Adipocyte (in vitro differentiated cells): ENCODE measurements around the gene HPSE2.

Experiments used
- DNase-seq: peaks from one replicate; pipeline ENCODE4 v3.0.0-alpha.2; 2015; ENCODE audit warnings: low read depth
- H3K27me3 ChIP-seq: replicated peaks from 2 replicates; pipeline ENCODE4 v1.7.0; 2013; ENCODE audit warnings: mild to moderate bottlenecking, low read length, moderate library complexity; ENCODE audit not compliant: control insufficient read depth, insufficient read depth
- H3K36me3 ChIP-seq: 2 replicates; pipeline ENCODE4 v1.7.0; 2013; ENCODE audit warnings: low read length, mild to moderate bottlenecking, moderate library complexity; ENCODE audit not compliant: control insufficient read depth, insufficient read depth, severe bottlenecking
- H3K4me1 ChIP-seq: 2 replicates; pipeline ENCODE4 v1.7.0; 2013; ENCODE audit warnings: mild to moderate bottlenecking, low read length, moderate library complexity; ENCODE audit not compliant: control insufficient read depth, insufficient read depth
- H3K4me3 ChIP-seq: 2 replicates; pipeline ENCODE4 v1.7.0; 2013; ENCODE audit warnings: mild to moderate bottlenecking, low read length, moderate library complexity
- H3K9ac ChIP-seq: 2 replicates; pipeline ENCODE4 v1.7.0; 2013; ENCODE audit warnings: mild to moderate bottlenecking, low read length, moderate library complexity
- H3K9me3 ChIP-seq: 2 replicates; pipeline ENCODE4 v1.7.0; 2013; ENCODE audit warnings: mild to moderate bottlenecking, low read length, moderate library complexity; ENCODE audit not compliant: control insufficient read depth

Gene HPSE2

DNA sequence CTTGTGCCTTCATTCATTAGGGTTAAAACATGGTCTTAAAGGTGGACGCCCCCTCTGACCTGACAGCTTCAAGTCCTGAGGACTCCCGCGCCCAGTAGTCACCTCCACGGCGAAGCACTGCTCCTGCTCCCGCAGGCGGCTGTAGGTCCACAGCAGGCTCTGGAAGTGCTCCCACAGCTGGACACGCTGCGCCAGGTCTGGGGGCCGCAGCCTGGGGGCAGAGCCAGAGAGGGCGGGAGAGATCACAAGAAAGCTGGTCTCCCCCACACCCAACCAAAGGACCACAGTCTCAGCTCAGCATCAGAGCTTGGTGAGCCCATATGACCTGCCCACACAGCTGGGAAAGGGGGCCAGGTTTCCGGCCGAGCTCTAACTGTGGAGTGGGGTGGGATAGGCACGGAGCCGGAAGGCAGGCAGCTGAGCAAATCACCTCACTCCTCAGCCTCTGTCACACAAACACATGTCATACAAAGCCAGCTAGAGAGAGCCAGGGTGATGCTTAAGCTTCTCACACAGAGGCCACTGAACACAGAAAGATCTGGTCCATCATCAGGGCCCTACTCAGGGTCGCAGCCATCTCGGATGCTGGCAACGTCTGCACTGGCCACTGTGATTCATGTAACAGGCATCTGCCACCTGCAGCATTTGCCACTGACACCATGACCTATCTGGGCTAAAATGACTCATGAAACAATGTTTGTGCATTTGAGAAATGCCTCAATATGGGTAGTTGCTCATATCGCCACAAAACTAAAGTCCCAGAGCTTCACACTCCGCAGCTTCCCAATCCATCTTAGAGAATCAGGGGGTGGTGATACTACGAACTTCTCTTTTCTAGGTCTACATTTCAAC lies 801.5 kb downstream of the HPSE2 start:
- Histone ChIP-seq H3K4me3 (no peak overlapping the region), H3K4me1 (no peaks in the 10 kb centered on the region), H3K27me3 (no peaks in the 10 kb centered on the region), H3K9ac (no peak overlapping the region), H3K9me3 (peaks cover 10% of the 10 kb centered on the region), H3K36me3 (peaks cover 79% of the 10 kb centered on the region)
- DNase-seq, result no peak

DNA sequence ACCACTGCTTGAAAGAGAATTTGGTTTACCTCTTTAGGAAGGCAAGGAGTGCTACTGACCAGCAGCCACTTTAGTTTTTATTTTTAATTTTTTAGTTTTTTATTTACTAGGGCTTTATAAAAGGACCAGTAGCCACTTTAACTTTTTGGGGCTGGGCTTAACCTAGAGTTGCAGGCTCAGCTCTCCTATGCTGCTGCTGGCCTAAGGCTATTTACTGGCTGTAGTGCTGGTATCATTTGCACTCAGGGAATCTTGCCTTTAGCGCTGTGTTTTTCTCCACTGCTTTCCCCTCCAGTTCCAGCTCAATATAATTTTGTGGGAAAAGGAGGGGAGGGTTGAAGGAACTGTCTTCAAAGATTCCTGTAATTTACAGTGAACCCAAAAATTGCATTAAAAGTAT lies 802.3 kb downstream of the HPSE2 start:
- Histone ChIP-seq H3K9me3 (peaks cover 10% of the 10 kb centered on the region), H3K9ac (no peak overlapping the region), H3K4me3 (no peak overlapping the region), H3K27me3 (no peaks in the 10 kb centered on the region), H3K36me3 (peaks cover 83% of the 10 kb centered on the region), H3K4me1 (no peaks in the 10 kb centered on the region)
- DNase-seq, result no peak

DNA sequence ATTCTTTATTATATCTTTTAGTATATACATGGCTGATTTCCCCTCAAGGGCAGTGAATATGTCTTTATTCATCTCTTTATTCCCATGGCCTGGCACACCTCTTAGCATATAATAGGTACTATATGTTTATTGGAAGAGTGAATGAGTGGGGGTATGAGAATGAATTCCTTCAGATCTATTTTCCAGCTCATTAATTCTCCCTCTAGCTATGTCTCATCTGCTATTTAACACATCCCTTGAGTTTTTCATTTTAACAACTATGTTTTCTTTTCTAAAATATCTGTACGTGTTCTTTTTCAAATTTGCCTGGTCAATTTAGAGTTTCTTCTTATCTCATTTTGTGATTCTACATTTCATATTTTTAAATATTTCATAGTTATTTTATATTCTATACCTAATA lies 803.3 kb downstream of the HPSE2 start:
- no peak overlapping the region for H3K9ac ChIP-seq
- no peaks in the 10 kb centered on the region for H3K27me3 ChIP-seq
- H3K36me3 ChIP-seq, result peaks cover 89% of the 10 kb centered on the region
- H3K4me1 ChIP-seq, result no peaks in the 10 kb centered on the region
- no peak for DNase-seq
- H3K4me3 ChIP-seq, result no peak overlapping the region
- peaks cover 10% of the 10 kb centered on the region for H3K9me3 ChIP-seq

DNA sequence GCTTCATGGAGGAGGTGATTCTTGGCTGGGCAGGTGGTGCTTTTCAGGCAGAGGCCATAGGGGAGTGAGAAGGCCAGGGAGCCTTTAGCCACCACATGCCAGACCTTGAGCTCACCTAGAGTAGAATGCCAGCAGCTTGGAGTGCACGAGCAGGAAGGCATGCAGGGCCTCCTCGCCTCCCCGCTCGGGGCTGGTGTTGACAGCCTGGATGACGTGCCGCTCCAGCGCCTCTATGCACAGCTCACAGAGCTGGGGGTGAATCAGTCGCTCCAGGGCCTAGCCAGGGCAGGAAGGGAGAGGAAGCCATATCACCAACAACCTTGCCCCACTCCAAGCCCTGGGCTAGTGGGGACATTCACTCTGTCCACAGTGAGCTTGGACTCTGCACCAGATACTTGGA lies 804.6 kb downstream of the HPSE2 start:
- peaks cover 10% of the 10 kb centered on the region for H3K9me3 ChIP-seq
- no peak overlapping the region for H3K4me3 ChIP-seq
- H3K9ac ChIP-seq, result no peak overlapping the region
- no peaks in the 10 kb centered on the region for H3K27me3 ChIP-seq
- no peak for DNase-seq
- peaks cover 94% of the 10 kb centered on the region for H3K36me3 ChIP-seq
- H3K4me1 ChIP-seq, result no peaks in the 10 kb centered on the region

DNA sequence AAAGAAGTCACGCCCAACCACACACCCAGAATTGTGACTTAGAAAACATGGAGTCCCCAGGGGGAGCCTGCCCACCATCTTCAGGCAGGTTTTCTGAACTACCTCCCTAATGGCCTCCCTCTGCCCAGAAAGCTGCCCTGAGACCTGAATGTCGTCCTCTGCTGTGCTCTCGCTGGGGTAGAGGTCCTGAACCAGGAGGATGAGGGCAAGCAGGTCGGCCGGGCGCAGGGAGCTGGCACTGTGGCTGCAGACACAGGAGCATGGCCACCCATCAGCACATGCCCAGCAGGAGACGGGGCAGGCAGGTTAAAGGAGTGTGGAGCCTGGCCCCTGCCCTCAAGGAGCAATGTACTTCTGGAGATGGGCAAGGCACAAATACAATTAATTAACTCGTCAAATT lies 805.2 kb downstream of the HPSE2 start:
- Histone ChIP-seq H3K9ac (no peak overlapping the region), H3K27me3 (no peaks in the 10 kb centered on the region), H3K4me1 (no peaks in the 10 kb centered on the region), H3K4me3 (no peak overlapping the region), H3K9me3 (peaks cover 10% of the 10 kb centered on the region), H3K36me3 (peaks cover 88% of the 10 kb centered on the region)
- no peak for DNase-seq

DNA sequence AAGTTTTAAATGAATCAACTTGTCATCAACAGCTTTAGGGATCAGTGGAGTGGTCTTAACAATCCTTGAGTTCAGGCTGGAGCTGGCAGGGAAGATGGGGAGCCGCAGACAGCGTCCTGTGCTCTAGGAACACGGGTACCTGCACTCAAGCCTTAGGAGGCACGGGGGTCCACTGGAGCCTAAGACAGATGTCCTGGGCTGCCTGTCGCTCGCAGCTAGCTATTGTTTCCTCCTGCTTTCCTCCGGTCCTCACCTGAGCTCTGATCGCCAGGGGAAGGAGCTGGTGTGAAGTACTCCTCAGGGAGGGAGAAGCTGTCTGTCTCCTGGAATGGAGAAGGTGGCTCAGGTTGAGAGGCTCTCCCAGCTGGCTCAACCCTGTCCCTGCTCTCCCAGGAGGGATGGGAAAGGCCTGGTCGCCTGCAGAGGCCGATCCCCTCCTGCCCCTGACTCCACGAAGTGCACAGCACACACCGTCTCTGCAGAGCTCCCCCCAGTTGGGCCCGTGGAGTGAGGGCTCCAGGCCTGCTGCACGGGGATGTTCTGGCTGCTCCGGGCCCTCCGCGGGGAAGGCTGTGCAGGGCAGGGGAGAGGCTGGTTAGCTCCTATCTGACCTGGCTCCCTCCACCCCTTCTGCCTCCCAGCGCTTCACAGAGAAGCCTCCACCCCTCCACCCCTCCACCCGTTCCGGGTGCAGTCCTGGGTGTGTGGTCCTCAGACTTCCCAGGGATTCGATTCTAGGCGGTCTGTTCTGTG lies 806.2 kb downstream of the HPSE2 start:
- peaks cover 10% of the 10 kb centered on the region for H3K9me3 ChIP-seq
- no peaks in the 10 kb centered on the region for H3K4me1 ChIP-seq
- H3K9ac ChIP-seq, result no peak overlapping the region
- H3K4me3 ChIP-seq, result no peak overlapping the region
- no peak for DNase-seq
- no peaks in the 10 kb centered on the region for H3K27me3 ChIP-seq
- H3K36me3 ChIP-seq, result peaks cover 79% of the 10 kb centered on the region

DNA sequence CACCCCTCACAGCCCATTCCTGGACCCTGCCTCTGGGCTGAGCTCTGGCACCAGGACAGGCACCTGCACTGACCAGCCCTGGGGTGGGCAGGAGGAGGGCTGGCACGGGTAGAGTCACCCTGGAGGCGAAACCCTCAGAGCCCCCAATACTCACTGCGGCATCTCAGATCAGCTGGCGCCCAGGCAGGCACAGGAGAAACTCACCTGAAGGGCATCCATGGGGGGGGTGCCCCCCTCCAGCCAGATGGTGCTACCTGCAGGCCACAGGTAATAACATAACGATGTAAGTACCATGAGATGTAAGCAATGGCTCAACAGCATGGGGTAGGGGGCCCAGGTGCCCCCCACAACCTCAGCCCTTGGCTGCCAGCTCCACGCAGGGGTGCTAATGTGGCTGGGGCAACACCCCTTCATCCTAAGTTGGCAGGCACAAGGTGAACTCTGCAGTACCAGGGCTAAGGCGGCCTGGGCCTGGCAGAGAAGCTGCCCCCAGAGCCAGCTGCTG lies 808.6 kb downstream of the HPSE2 start:
- Histone ChIP-seq H3K9ac (no peak overlapping the region), H3K27me3 (no peaks in the 10 kb centered on the region), H3K4me3 (no peak overlapping the region), H3K9me3 (peaks cover 3% of the 10 kb centered on the region), H3K36me3 (peaks cover 78% of the 10 kb centered on the region), H3K4me1 (no peaks in the 10 kb centered on the region)
- no peak for DNase-seq

DNA sequence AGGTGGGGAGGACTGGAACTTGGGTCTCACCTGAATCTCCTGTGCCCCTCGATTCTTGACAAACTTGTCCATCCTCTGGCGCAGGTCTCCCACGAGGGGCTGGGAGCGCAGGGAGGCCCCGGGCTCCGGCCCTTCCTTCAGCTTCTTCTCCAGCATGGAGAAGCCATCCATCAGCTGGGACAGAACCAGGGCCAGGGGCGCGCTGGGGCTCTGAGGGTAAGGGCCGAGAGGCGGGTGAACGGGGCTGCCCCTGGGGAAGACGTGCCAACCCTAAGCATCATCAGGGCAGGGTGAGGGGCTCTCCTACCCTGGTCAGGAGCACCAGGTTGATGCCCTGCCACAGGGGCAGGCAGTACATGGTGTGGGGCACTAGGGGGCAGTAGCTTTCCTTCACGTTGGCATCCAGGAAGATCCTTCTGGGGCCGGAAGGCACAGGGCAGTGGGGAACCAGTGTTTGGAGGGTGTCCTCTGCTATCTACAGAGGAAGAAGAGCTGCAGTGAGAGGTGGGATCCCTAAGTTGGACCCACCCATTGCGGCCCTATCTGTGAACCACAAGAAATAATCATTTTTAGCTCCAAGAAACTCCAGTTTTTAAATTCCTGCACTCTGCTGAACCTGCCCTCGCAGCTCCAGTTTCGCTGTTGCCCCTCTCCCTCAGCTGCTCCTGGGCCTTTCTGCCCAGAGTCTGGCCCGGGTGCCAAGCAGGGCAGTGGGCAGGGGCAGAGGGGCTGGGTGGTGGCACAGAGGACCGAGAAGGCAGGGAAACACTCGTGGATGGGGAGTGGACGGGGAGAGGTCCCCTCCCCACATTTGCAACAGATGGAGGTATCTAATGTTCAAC lies 809.9 kb downstream of the HPSE2 start:
- H3K36me3 ChIP-seq, result peaks cover 77% of the 10 kb centered on the region
- H3K9me3 ChIP-seq, result no peaks in the 10 kb centered on the region
- DNase-seq, result peak; percentile 46
- H3K4me3 ChIP-seq, result no peak overlapping the region
- no peaks in the 10 kb centered on the region for H3K4me1 ChIP-seq
- H3K27me3 ChIP-seq, result no peaks in the 10 kb centered on the region
- no peak overlapping the region for H3K9ac ChIP-seq

DNA sequence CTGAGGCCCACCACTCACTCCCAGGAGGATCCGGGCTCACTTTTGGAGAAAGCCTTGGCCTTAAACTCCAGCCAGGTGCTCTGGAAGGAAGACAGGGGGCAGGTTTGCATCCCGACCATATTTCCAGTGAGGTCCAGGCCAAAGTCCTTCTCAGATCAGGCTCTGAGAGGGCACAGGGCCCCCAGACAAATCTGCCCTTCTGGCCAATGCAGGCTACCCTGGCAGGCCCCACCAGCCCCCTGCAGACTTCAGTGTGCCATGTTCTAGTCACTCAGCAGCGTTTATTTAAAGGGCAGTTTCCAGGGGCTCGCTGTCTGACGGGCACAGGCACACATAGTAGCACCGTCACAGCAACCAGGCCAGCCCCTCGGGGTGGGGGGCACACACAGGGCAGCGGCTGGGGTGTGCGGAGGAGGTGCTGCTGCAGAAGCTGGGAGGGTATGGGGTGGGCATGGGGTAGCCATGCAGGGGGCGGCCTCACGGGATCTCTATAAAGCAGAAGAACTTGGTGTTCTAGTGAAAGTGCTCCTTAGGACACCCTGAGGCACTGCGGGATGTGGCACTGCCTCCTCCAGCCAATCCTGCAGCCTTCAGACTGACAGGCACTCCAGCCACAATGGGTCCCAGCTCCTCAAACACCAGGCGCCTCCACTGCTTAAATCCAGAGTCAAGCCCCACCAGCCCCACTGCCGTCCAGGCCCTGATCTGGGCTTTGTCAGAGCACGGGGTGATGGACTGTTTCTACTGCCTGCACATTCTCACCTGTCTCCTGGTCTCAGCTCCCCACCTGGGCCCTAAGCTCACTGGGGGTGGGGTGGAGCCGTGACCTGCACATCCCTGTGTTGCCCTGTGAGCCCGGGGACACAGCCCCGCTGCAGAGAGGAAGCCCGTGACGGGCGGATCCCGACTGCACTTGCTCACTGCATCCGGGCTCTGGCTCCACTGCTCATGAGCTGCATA lies 811.1 kb downstream of the HPSE2 start:
- H3K36me3 ChIP-seq, result peaks cover 71% of the 10 kb centered on the region
- H3K27me3 ChIP-seq, result no peaks in the 10 kb centered on the region
- no peaks in the 10 kb centered on the region for H3K4me1 ChIP-seq
- H3K9me3 ChIP-seq, result no peaks in the 10 kb centered on the region
- no peak overlapping the region for H3K9ac ChIP-seq
- H3K4me3 ChIP-seq, result no peak overlapping the region
- DNase-seq, result no peak

DNA sequence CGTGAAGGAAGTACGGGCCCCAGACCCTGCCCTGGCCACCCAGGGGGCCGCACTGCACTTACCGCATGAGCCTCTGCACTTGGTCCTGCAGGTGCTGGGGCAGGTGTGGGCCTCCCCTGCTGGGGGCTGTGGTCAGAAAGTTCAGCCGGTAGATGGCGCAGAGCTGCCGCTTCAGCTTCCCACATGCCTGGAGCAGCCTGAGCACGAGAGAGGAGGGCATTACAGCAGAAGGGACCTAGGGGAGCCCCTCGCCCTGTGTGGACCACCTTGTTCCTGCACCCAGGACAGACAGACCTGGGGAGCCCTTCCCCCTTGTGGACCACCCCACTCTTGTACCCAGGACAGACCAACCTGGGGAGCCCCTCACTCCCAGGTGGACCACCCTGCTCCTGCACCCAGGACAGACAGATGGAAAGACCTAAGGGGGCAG lies 811.9 kb downstream of the HPSE2 start:
- H3K9ac ChIP-seq, result no peak overlapping the region
- no peak for DNase-seq
- no peaks in the 10 kb centered on the region for H3K4me1 ChIP-seq
- no peaks in the 10 kb centered on the region for H3K9me3 ChIP-seq
- peaks cover 73% of the 10 kb centered on the region for H3K36me3 ChIP-seq
- no peak overlapping the region for H3K4me3 ChIP-seq
- no peaks in the 10 kb centered on the region for H3K27me3 ChIP-seq
